ENCODE results near the gene GORASP1. TPM values are rescaled to one million over a fixed set of nuclear protein-coding genes. Genes with fewer than 3 reads are reported as not detected.

Gene GORASP1
- polyA plus RNA-seq (ENCODE audit: insufficient read length in 3 of 3): 10 to 100 TPM; 55.5 to 59.3 (median 59.1) TPM

GRCh38 chr3:39107388-39108199, at the start of gene GORASP1, which contains the start of gene TTC21A:
Gene GORASP1 (minus strand): TSS chr3:39107627. CDS start chr3:39107541, 86 bp downstream.
Gene TTC21A (plus strand): TSS chr3:39107680. CDS start chr3:39107838, 158 bp downstream.
- DNase-seq (ENCODE audit: low read depth in 3 of 3, low spot score in 2 of 3): peak; percentile 74 to 83 (median 83)

DNA sequence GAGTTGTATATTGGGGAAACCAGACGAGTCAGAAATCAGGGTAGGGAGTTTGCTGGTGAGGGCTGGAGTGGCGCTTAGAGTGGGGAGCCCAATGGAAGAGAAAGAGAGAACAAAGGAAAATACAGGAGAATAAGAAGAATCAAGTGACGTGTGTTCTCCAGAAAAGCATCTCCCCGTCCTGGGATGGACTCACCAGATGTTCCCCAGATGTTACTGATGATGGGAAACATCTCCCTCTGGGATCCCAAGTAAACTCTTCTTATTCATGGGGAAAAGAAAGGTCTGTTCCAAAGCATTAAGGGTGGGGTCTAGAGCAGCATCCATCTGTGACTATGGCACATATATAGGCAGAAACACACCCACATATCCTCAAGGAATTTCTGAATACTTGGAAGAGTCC, 49.0 kb upstream of the GORASP1 start:
- no peak for DNase-seq (ENCODE audit: low read depth in 3 of 3, low spot score in 2 of 3)

GRCh38 chr3:39154280-39155021, 47.0 kb upstream of the GORASP1 start:
- no peak for DNase-seq (ENCODE audit: low read depth in 3 of 3, low spot score in 2 of 3)

- no peak for DNase-seq (ENCODE audit: low read depth in 3 of 3, low spot score in 2 of 3)
Measured at GRCh38 chr3:39153977-39154279, 46.5 kb upstream of the GORASP1 start.

GRCh38 chr3:39150803-39151631, 43.6 kb upstream of the GORASP1 start:
- DNase-seq (ENCODE audit: low read depth in 3 of 3, low spot score in 2 of 3): no peak

DNA sequence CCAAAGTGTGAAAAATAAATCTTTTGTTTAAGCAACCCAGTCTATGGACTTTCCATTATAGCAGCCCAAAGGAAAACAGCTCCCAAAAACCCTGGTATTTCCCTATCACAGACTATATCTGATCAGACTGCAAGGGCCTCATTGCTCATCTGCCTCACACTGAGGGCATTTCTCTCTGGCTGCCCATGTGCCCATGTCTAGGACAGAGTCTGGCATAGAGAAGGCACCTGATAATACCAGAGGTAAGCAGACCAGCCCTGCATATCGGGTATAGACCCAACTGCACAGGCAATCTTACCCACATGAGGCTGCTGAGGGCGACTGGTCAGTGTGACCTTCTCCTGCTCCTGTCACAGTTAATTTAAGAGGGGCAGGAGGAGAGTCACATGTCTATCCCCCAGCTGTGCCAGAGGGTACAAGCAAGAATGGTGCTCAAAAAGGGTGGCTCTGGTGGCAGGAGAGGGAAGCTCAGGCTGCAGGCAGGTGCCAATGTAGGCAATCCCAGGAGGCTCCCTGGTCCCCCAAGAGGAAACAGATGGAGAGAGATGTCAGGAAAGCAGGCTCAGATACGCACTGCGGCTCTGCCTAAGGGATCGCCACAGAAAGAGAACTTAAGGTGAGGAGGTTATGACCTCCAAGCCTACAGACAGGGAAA, 42.8 kb upstream of the GORASP1 start:
- no peak for DNase-seq (ENCODE audit: low read depth in 3 of 3, low spot score in 2 of 3)

DNA sequence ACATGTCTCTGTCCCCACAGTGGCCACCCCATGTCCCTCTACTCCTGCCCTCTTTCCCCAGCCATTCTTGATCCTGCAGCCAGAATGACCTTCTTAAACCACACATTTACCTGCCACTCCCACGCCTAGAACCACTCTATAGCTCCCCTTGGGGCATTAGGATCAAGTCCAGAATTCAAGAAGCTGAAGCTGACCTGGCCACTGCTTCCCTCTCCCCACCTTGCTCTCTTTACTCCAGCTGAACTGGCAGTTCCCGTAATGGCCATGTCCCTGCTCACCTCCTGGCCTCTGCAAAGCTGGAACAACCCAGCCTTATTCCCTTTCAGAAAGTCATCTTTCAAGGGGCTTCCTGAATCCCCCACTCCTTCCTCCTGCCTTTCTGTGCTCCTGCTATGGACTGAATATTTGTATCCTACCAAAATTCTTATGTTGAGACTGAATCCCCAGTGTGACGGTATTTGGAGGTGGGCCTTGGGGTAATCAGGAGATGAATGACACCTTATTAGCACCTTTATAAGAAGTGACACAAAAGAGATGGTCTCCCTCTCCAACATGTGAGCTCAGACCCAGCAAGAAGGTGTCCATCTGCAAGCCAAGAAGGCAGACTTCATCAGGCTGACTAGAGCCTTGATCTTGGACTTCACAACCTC, 42.2 kb upstream of the GORASP1 start:
- no peak for DNase-seq (ENCODE audit: low read depth in 3 of 3, low spot score in 2 of 3)

- DNase-seq (ENCODE audit: low read depth in 3 of 3, low spot score in 2 of 3): no peak
Measured at GRCh38 chr3:39149059-39149455, 41.6 kb upstream of the GORASP1 start.

DNA sequence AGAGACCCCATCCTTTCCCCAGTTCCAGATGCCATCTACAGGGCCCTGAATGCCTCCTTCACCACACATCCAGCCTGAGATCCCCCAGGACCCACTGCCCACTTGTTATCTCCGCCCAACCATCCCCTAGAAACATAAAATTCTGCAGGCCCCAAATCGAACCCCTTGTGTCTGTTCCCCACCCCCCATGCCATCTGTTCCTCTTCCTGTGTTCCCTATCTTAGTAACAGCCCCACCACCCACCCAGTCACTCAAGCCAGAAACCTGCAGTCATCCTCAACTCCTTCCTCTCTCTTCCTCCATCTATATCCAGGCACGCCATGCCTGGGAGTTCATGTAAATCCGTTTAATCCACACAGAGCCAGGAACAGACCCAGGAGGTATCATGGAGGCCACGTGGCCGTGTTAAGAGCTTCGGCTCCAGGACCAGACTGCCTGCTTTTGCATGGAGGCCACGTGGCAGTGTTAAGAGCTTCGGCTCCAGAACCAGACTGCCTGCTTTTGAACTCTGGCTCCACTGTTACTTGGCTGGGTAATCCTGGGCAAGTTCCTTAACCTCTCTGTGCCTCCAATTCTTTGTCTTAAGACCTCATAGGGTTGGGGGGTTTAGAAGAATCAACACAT, 41.1 kb upstream of the GORASP1 start:
- DNase-seq (ENCODE audit: low read depth in 3 of 3, low spot score in 2 of 3): no peak

DNA sequence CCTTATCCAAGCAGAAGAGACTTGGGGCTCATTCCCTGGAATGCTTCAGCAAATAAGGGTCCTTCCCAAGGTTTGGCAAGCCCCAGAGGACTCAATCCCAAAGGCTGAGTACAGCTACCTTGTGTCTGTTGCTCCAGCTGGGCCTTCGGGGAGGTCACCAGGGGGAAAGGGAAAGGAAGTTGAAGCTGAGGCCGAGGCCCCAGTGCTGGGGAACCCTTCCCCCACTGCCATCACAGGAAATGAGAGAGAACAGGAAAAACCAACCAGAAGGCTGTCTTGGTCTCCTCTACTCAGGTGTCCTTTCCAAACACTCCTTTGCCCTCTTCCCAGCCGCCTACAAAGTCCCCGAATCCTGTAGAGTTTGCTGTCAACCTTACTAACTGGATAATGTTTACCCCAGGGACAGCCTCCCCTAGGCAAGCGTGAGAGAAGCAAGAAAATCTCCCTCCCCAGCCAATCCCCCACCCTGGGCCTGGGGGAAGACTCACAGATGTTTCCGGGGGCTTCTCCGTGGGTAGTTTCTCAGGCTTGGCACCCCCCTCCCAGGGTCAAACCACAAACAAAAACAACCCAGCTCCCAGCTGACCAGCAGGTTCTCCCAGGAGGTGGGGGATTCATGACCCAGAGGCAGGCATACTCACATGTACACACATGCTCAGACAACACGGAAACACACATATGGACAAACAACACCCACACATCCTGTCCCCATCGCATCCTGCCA, 40.4 kb upstream of the GORASP1 start:
- no peak for DNase-seq (ENCODE audit: low read depth in 3 of 3, low spot score in 2 of 3)

DNA sequence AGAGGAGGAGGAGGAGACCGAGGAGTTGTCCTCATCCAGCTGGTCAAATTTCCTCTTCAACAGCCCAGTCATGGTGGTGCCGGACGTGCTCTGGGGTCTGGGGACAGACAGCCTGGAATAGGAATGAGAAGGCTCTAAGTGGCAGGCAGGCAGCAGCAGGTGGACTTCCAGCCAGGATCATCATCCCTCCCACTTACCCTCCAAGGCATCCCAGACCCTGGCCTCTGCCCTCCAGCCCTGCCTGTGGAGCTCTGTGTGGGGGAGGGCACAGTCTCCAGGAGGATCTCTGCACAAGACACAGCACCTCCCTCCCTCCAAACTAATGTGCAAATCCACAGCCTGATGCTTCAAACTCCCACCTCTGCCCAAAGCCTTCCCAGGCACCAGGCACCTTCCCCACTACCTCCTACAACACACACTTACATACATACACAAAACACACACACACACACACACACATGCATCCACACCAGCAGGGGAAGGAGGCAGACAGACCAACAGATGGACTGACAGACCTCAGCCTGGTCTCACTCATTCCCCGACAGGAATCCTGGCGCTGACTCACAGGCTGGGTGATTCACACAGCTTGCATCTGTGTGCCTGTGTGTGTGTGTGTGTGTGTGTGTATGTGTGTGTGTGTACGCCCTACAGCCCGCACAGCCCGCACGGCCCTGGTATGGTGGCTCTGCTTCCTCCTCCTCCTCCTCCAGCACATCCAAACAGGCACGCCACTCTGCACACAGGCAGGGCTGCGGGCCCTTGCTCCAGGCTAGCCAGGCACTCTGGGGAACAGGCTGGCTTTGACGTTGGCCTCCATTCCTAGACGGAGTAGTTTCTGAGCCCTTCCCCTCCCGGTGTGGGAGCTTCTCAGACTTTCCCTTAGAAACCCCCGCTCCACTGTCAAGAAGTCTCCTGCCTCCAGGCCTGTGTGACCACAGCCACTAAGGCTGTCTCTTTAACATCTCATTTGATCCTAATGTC, 39.5 kb upstream of the GORASP1 start:
- no peak for DNase-seq (ENCODE audit: low read depth in 3 of 3, low spot score in 2 of 3)

DNA sequence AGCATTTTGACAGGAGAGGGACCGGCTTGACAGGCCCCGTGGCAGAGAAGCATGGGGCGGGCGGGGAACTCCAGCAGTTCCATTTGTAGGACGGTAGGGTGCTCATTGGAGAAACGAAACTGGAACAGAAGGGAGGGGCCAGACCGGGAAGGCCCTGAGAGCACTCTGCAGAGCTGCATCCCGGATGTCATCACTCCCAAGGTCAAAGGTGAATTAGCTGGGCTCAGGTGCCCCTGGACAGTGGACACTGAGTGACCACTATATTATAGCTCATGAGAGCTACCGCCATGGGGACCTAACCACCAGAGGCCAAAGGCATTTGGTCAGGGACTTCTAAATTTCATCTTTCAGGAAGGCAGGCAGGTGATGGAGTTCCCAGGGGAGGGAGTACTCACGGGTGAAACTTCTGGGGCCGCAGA, 38.7 kb upstream of the GORASP1 start:
- no peak for DNase-seq (ENCODE audit: low read depth in 3 of 3, low spot score in 2 of 3)

DNA sequence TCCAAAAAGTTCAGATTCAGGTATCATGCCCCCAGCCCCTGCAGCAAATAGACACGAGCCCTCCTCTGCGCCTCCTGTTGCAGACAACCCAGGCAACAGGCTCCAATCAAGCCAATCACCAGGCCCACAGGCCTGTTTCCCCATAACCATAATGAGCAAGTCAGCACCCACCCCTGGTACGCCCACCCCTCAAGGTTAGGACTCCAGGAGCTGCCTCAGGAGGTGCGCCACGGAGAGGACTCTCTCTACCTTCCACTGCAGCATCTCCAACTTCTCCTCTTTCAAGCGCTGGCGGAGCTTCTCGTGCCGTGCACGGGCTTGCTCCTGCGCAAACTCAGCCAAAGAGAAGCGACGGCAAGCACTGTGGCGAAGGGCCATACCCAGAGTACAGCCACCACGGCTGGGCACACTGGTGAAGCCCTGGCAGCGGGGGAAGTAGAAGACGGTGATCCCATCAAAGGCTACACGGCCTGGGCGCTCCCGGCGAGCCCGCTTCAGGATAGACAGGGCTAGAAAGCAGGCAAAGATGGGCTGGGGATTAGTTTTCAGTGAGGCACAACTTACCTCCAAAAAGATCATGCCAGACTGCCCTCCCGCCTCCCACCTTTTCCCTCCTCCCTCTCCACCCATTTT, 37.4 kb upstream of the GORASP1 start:
- no peak for DNase-seq (ENCODE audit: low read depth in 3 of 3, low spot score in 2 of 3)

GRCh38 chr3:39144095-39144747, 36.8 kb upstream of the GORASP1 start:
- DNase-seq (ENCODE audit: low read depth in 3 of 3, low spot score in 2 of 3): no peak

DNA sequence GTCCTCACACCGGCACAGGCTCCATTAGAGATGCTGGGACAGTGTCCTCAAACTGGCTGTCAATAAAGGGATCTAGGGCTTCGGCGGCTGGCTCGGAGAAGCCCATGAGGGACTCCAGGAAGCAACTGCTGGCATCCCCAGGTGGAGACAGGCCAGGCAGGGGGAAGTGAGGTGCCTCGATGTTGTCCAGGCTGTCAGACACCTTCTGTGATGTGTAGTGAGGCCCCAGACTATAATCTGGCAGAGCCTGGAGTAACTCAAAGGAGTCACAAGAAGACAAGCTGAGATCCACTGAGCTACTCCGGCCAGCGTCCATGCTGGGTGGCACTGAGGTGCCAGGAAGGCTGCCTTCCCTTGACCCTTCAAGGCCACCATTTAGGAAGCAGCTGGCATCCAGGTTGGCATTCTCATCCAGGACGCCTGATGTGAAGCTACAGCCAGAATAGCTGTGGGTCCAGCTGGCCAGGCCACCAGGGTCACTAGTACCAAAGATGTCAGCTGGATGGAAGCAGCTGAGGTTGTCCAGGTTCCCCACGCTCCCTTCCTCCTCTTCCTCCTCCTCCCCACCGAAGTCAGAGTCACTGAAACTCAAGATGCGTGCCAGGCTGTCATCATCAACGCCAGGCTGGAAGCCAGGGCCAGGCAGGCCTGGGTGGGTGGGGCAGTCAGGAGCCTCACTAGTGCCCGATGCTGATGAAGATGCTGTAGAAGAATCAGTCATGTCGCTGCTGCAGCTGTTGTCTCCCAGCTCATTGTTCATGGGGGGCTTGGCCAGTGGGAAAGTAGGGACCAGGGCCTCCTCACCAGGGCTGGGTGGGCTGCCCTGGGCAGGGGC, 35.8 kb upstream of the GORASP1 start:
- no peak for DNase-seq (ENCODE audit: low read depth in 3 of 3, low spot score in 2 of 3)

- DNase-seq (ENCODE audit: low read depth in 3 of 3, low spot score in 2 of 3): no peak
Measured at GRCh38 chr3:39142067-39142466, 34.6 kb upstream of the GORASP1 start.

Measured in right renal cortex interstitium (tissue), 3 donors.